HFFc6 (cell line): Measurements from ENCODE around the gene BICRA. TPM values are rescaled to one million over a fixed set of nuclear protein-coding genes. Genes with fewer than 3 reads are reported as not detected.

Experiments used
- DNase-seq: peaks from one replicate; pipeline ENCODE4 v3.0.0-alpha.2; 2018
- H3K27ac Mint-ChIP-seq: 2 replicates; pipeline ENCODE4 v1.8.0; 2020; ENCODE audit warnings: mild to moderate bottlenecking, mixed read lengths
- H3K27me3 Mint-ChIP-seq: 2 replicates; pipeline ENCODE4 v1.8.0; 2021; ENCODE audit warnings: mild to moderate bottlenecking, moderate library complexity, mixed read lengths; ENCODE audit not compliant: insufficient read depth
- H3K36me3 Mint-ChIP-seq: 2 replicates; pipeline ENCODE4 v1.8.0; 2021; ENCODE audit warnings: low read depth, mixed read lengths
- H3K4me1 Mint-ChIP-seq: 2 replicates; pipeline ENCODE4 v1.8.0; 2020; ENCODE audit warnings: low read depth, mixed read lengths
- H3K4me3 Mint-ChIP-seq: 2 replicates; pipeline ENCODE4 v1.8.0; 2020; ENCODE audit warnings: mild to moderate bottlenecking, moderate library complexity, mixed read lengths
- H3K9me3 Mint-ChIP-seq: 2 replicates; pipeline ENCODE4 v1.8.0; 2020; ENCODE audit warnings: mild to moderate bottlenecking, mixed read lengths
- total RNA-seq, 6 experiments: library from RNA; stranded (reverse); fragmentation: NEBNext Ultra II Directional; extraction: Animal tissue kit (Norgen Biotek cat#: 25700); gene quantifications; 2 replicates in 1 of 6; 3 replicates in 5 of 6; pipeline ENCODE4 v1.2.3, GENCODE V29; 2021
- TF ChIP-seq, protein P1 (sequence below): fragments of 200-600 bp; sonication (generic); IDR thresholded peaks from 2 replicates; pipeline ENCODE4 v1.5.0; 2021; ENCODE audit warnings: antibody characterized with exemption, mild to moderate bottlenecking

The BICRA gene
- total RNA-seq, 6 experiments from 2014 or later: 11.8 to 16.7 (median 15.5) TPM

DNA sequence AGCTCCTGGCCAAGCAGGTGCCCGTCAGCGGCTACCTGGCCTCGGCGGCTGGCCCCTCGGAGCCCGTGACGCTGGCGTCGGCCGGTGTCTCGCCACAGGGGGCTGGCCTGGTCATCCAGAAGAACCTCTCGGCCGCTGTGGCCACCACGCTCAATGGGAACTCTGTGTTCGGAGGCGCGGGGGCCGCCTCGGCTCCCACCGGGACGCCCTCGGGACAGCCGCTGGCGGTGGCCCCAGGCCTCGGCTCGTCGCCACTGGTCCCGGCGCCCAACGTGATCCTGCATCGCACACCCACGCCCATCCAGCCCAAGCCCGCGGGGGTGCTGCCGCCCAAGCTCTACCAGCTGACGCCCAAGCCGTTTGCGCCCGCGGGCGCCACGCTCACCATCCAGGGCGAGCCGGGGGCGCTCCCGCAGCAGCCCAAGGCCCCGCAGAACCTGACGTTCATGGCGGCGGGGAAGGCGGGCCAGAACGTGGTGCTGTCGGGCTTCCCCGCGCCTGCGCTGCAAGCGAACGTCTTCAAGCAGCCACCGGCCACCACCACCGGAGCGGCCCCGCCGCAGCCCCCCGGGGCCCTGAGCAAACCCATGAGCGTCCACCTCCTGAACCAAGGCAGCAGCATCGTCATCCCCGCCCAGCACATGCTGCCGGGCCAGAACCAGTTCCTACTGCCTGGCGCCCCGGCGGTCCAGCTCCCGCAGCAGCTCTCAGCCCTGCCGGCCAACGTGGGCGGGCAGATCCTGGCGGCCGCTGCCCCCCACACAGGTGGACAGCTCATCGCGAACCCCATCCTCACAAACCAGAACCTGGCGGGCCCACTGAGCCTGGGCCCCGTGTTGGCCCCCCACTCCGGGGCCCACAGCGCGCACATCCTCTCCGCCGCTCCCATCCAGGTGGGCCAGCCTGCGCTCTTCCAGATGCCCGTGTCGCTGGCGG, 71.3 kb downstream of the BICRA start:
- DNase-seq: no peak
- H3K4me3 Mint-ChIP-seq: no peak overlapping the region
- no peaks in the 10 kb centered on the region for H3K4me1 Mint-ChIP-seq
- H3K9me3 Mint-ChIP-seq: no peaks in the 10 kb centered on the region
- no peak overlapping the region for H3K27ac Mint-ChIP-seq
- TF ChIP-seq, protein P1, sequence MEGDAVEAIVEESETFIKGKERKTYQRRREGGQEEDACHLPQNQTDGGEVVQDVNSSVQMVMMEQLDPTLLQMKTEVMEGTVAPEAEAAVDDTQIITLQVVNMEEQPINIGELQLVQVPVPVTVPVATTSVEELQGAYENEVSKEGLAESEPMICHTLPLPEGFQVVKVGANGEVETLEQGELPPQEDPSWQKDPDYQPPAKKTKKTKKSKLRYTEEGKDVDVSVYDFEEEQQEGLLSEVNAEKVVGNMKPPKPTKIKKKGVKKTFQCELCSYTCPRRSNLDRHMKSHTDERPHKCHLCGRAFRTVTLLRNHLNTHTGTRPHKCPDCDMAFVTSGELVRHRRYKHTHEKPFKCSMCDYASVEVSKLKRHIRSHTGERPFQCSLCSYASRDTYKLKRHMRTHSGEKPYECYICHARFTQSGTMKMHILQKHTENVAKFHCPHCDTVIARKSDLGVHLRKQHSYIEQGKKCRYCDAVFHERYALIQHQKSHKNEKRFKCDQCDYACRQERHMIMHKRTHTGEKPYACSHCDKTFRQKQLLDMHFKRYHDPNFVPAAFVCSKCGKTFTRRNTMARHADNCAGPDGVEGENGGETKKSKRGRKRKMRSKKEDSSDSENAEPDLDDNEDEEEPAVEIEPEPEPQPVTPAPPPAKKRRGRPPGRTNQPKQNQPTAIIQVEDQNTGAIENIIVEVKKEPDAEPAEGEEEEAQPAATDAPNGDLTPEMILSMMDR: no peak
- H3K27me3 Mint-ChIP-seq: peaks cover 1% of the 10 kb centered on the region; the same call in 1 of the 2 replicates
- peaks cover 20% of the 10 kb centered on the region for H3K36me3 Mint-ChIP-seq

DNA sequence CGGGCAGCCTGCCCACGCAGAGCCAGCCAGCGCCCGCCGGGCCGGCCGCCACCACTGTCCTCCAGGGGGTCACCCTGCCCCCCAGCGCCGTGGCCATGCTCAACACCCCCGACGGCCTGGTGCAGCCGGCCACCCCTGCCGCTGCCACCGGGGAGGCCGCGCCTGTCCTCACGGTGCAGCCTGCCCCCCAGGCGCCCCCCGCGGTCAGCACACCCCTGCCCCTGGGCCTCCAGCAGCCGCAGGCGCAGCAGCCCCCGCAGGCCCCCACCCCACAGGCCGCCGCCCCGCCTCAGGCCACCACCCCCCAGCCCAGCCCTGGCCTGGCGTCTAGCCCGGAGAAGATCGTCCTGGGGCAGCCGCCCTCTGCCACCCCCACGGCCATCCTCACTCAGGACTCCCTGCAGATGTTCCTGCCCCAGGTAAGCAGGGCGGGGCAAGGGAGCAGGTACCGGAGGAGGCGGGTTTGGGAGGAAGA, 72.0 kb downstream of the BICRA start:
- TF ChIP-seq, protein P1: no peak
- Mint-ChIP-seq H3K9me3 (no peaks in the 10 kb centered on the region), H3K36me3 (peaks cover 20% of the 10 kb centered on the region), H3K27ac (no peak overlapping the region), H3K27me3 (peaks cover 3% of the 10 kb centered on the region), H3K4me1 (no peaks in the 10 kb centered on the region), H3K4me3 (no peak overlapping the region)
- DNase-seq: no peak

DNA sequence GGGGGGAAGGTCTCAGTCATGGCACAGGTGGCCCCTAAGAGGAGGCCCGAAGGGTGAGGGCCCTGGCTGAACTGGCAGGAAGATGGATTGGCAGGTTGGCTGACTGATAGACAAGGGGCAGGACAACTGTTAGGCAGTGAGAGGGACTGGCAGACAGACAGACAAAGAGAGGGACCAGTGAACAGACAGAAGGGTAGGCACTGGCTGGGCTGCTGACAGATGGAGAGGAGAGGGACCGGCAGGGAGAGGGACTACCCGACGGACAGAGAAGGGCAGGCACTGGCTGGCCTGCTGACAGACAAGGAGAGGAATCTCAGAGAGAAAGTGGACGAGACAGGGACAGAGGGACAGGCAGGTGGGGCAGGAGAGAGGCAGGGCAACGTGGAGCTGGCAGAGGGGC, 72.5 kb downstream of the BICRA start:
- TF ChIP-seq, protein P1: no peak
- H3K27me3 Mint-ChIP-seq: peaks cover 5% of the 10 kb centered on the region
- no peaks in the 10 kb centered on the region for H3K9me3 Mint-ChIP-seq
- H3K4me3 Mint-ChIP-seq: no peak overlapping the region
- peaks cover 20% of the 10 kb centered on the region for H3K36me3 Mint-ChIP-seq
- no peak for DNase-seq
- no peaks in the 10 kb centered on the region for H3K4me1 Mint-ChIP-seq
- H3K27ac Mint-ChIP-seq: peak overlapping the region; percentile 37

DNA sequence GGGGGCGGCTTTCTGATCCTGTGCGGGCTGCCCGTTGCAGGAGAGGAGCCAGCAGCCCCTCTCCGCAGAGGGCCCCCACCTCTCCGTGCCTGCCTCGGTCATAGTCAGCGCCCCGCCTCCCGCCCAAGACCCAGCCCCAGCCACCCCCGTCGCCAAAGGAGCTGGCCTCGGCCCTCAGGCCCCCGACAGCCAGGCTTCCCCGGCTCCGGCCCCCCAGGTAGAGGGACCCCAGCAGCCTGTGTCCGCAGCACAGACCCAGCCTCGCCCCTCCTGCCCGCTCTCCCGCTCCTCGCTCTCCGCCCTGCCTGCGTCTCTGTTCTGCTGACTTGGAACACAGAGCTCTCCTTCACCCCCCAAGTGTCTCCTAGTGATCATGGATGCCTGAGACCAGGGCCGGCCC, 73.0 kb downstream of the BICRA start:
- Mint-ChIP-seq H3K36me3 (peaks cover 16% of the 10 kb centered on the region), H3K27ac (no peak overlapping the region), H3K4me3 (no peak overlapping the region), H3K9me3 (no peaks in the 10 kb centered on the region), H3K4me1 (no peaks in the 10 kb centered on the region), H3K27me3 (peaks cover 5% of the 10 kb centered on the region)
- TF ChIP-seq, protein P1: no peak
- DNase-seq: no peak

DNA sequence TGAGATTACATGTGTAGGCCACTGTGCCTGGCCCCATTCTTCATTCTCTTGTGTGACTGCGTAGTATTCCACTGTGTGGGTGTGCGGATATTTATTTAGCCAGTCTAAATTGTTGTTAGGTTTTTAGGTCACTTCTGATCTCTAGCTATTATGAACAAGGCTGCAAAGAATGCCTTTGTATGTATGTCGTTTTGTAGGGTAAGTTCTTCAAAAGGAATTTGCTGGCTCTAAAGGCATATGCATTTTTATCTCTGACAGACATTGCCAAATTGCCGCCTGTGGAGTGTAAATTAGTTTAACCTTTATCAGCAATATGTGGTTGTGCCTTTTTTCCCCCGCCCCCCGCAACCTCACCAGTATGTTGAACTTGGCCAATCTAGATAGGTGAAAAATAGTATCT, 74.0 kb downstream of the BICRA start:
- H3K36me3 Mint-ChIP-seq: peaks cover 13% of the 10 kb centered on the region; the same call in 1 of the 2 replicates
- peaks cover 5% of the 10 kb centered on the region for H3K27me3 Mint-ChIP-seq
- no peak overlapping the region for H3K4me3 Mint-ChIP-seq
- no peaks in the 10 kb centered on the region for H3K4me1 Mint-ChIP-seq
- TF ChIP-seq, protein P1: no peak
- no peaks in the 10 kb centered on the region for H3K9me3 Mint-ChIP-seq
- DNase-seq: no peak
- no peak overlapping the region for H3K27ac Mint-ChIP-seq
